ENCODE data around the gene CABP4.

The CABP4 gene

GRCh38 chr11:67498544-67498972 lies 43.4 kb downstream of the CABP4 start:
- Histone ChIP-seq H3K27me3 (ENCODE audit: control insufficient read depth in 1 of 2, insufficient read depth in 2 of 2, low read length in 2 of 2) (peaks cover 10 to 14% of the 10 kb centered on the region in 2 donors), H3K9ac (ENCODE audit: low read length) (no peak overlapping the region), H3K4me1 (ENCODE audit: insufficient read depth, low read length) (peaks cover 2% of the 10 kb centered on the region), H3K27ac (ENCODE audit: low read depth, low read length) (no peak overlapping the region), H3K4me3 (ENCODE audit: low read depth in 1 of 2, low read length in 2 of 2) (no peak overlapping the region), H3K9me3 (ENCODE audit: low read length) (no peaks in the 10 kb centered on the region), H3K36me3 (ENCODE audit: insufficient read depth, low read length) (no peaks in the 10 kb centered on the region)

GRCh38 chr11:67499808-67500483 lies 44.8 kb downstream of the CABP4 start:
- peaks cover 14 to 25% of the 10 kb centered on the region in 2 donors for H3K27me3 ChIP-seq (ENCODE audit: control insufficient read depth in 1 of 2, insufficient read depth in 2 of 2, low read length in 2 of 2)
- H3K4me1 ChIP-seq (ENCODE audit: insufficient read depth, low read length) = peaks cover 6% of the 10 kb centered on the region
- no peak overlapping the region for H3K9ac ChIP-seq (ENCODE audit: low read length)
- no peaks in the 10 kb centered on the region for H3K36me3 ChIP-seq (ENCODE audit: insufficient read depth, low read length)
- no peak overlapping the region for H3K4me3 ChIP-seq (ENCODE audit: low read depth in 1 of 2, low read length in 2 of 2)
- H3K9me3 ChIP-seq (ENCODE audit: low read length) = no peaks in the 10 kb centered on the region
- H3K27ac ChIP-seq (ENCODE audit: low read depth, low read length) = no peak overlapping the region

GRCh38 chr11:67500484-67500821 lies 45.3 kb downstream of the CABP4 start:
- H3K36me3 ChIP-seq (ENCODE audit: insufficient read depth, low read length) = no peaks in the 10 kb centered on the region
- H3K4me1 ChIP-seq (ENCODE audit: insufficient read depth, low read length) = peaks cover 8% of the 10 kb centered on the region
- H3K27ac ChIP-seq (ENCODE audit: low read depth, low read length) = no peak overlapping the region
- H3K9me3 ChIP-seq (ENCODE audit: low read length) = no peaks in the 10 kb centered on the region
- H3K9ac ChIP-seq (ENCODE audit: low read length) = no peak overlapping the region
- H3K27me3 ChIP-seq (ENCODE audit: control insufficient read depth in 1 of 2, insufficient read depth in 2 of 2, low read length in 2 of 2) = peaks cover 14 to 30% of the 10 kb centered on the region in 2 donors
- no peak overlapping the region for H3K4me3 ChIP-seq (ENCODE audit: low read depth in 1 of 2, low read length in 2 of 2)

- H3K4me1 ChIP-seq (ENCODE audit: insufficient read depth, low read length) = peaks cover 14% of the 10 kb centered on the region
- no peaks in the 10 kb centered on the region for H3K36me3 ChIP-seq (ENCODE audit: insufficient read depth, low read length)
- H3K27me3 ChIP-seq (ENCODE audit: control insufficient read depth in 1 of 2, insufficient read depth in 2 of 2, low read length in 2 of 2) = peaks cover 14 to 30% of the 10 kb centered on the region in 2 donors
- no peaks in the 10 kb centered on the region for H3K9me3 ChIP-seq (ENCODE audit: low read length)
- H3K4me3 ChIP-seq (ENCODE audit: low read depth in 1 of 2, low read length in 2 of 2) = no peak overlapping the region
- no peak overlapping the region for H3K9ac ChIP-seq (ENCODE audit: low read length)
- H3K27ac ChIP-seq (ENCODE audit: low read depth, low read length) = no peak overlapping the region
Observed at GRCh38 chr11:67500831-67501715, 45.9 kb downstream of the CABP4 start.

- Histone ChIP-seq H3K4me3 (ENCODE audit: low read depth in 1 of 2, low read length in 2 of 2) (no peak overlapping the region), H3K27ac (ENCODE audit: low read depth, low read length) (no peak overlapping the region), H3K27me3 (ENCODE audit: control insufficient read depth in 1 of 2, insufficient read depth in 2 of 2, low read length in 2 of 2) (peaks cover 14 to 30% of the 10 kb centered on the region in 2 donors), H3K4me1 (ENCODE audit: insufficient read depth, low read length) (peaks cover 20% of the 10 kb centered on the region), H3K36me3 (ENCODE audit: insufficient read depth, low read length) (no peaks in the 10 kb centered on the region), H3K9me3 (ENCODE audit: low read length) (no peaks in the 10 kb centered on the region), H3K9ac (ENCODE audit: low read length) (no peak overlapping the region)
Observed at GRCh38 chr11:67501854-67502253, 46.7 kb downstream of the CABP4 start.

- H3K27ac ChIP-seq (ENCODE audit: low read depth, low read length) = no peak overlapping the region
- no peak overlapping the region for H3K4me3 ChIP-seq (ENCODE audit: low read depth in 1 of 2, low read length in 2 of 2)
- H3K9ac ChIP-seq (ENCODE audit: low read length) = no peak overlapping the region
- H3K36me3 ChIP-seq (ENCODE audit: insufficient read depth, low read length) = no peaks in the 10 kb centered on the region
- peaks cover 14 to 30% of the 10 kb centered on the region in 2 donors for H3K27me3 ChIP-seq (ENCODE audit: control insufficient read depth in 1 of 2, insufficient read depth in 2 of 2, low read length in 2 of 2)
- peaks cover 25% of the 10 kb centered on the region for H3K4me1 ChIP-seq (ENCODE audit: insufficient read depth, low read length)
- H3K9me3 ChIP-seq (ENCODE audit: low read length) = no peaks in the 10 kb centered on the region
Observed at GRCh38 chr11:67502328-67502979, 47.3 kb downstream of the CABP4 start.

GRCh38 chr11:67503119-67504004 lies 48.2 kb downstream of the CABP4 start:
- Histone ChIP-seq H3K9me3 (ENCODE audit: low read length) (no peaks in the 10 kb centered on the region), H3K4me3 (ENCODE audit: low read depth in 1 of 2, low read length in 2 of 2) (no peak overlapping the region), H3K27me3 (ENCODE audit: control insufficient read depth in 1 of 2, insufficient read depth in 2 of 2, low read length in 2 of 2) (peaks cover 14 to 30% of the 10 kb centered on the region in 2 donors), H3K27ac (ENCODE audit: low read depth, low read length) (no peak overlapping the region), H3K4me1 (ENCODE audit: insufficient read depth, low read length) (peaks cover 27% of the 10 kb centered on the region), H3K9ac (ENCODE audit: low read length) (no peak overlapping the region), H3K36me3 (ENCODE audit: insufficient read depth, low read length) (no peaks in the 10 kb centered on the region)

GRCh38 chr11:67504005-67504949 lies 49.1 kb downstream of the CABP4 start:
- Histone ChIP-seq H3K9ac (ENCODE audit: low read length) (no peak overlapping the region), H3K4me1 (ENCODE audit: insufficient read depth, low read length) (peaks cover 33% of the 10 kb centered on the region), H3K36me3 (ENCODE audit: insufficient read depth, low read length) (no peaks in the 10 kb centered on the region), H3K4me3 (ENCODE audit: low read depth in 1 of 2, low read length in 2 of 2) (peak overlapping the region; percentile 26 to 59), H3K27me3 (ENCODE audit: control insufficient read depth in 1 of 2, insufficient read depth in 2 of 2, low read length in 2 of 2) (peaks cover 14 to 30% of the 10 kb centered on the region in 2 donors), H3K9me3 (ENCODE audit: low read length) (no peaks in the 10 kb centered on the region), H3K27ac (ENCODE audit: low read depth, low read length) (peak overlapping the region; percentile 45)

GRCh38 chr11:67504950-67505581 lies 49.9 kb downstream of the CABP4 start, which contains the start of gene PITPNM1:
PITPNM1 (minus strand) TSS chr11:67505363; CDS start chr11:67504180, 1,183 bp downstream.
- Histone ChIP-seq H3K9ac (ENCODE audit: low read length) (peak within 1 kb of the TSS; percentile 57), H3K4me3 (ENCODE audit: low read depth in 1 of 2, low read length in 2 of 2) (peak within 1 kb of the TSS; percentile 26 to 59), H3K36me3 (ENCODE audit: insufficient read depth, low read length) (no peaks in the 10 kb centered on the region), H3K27me3 (ENCODE audit: control insufficient read depth in 1 of 2, insufficient read depth in 2 of 2, low read length in 2 of 2) (peaks cover 14 to 30% of the 10 kb centered on the region in 2 donors), H3K27ac (ENCODE audit: low read depth, low read length) (peak within 1 kb of the TSS; percentile 45), H3K4me1 (ENCODE audit: insufficient read depth, low read length) (peaks cover 33% of the 10 kb centered on the region), H3K9me3 (ENCODE audit: low read length) (no peaks in the 10 kb centered on the region)
